SU-DHL-6 (cell line): Measurements from ENCODE around the gene ARHGAP30.

ENCODE experiments used
- EZH2phosphoT487 ChIP-seq: fragments of 200-600 bp; sonication (generic), shearing (Covaris generic); conservative IDR thresholded peaks from 2 replicates; pipeline ENCODE4 v1.6.1; 2018; ENCODE audit warnings: mild to moderate bottlenecking, antibody characterized with exemption, low read length, moderate library complexity, mixed read lengths
- TF ChIP-seq, protein P1 (sequence below): fragments of 200-600 bp; sonication (generic); IDR thresholded peaks from one replicate; pipeline ENCODE4 v1.5.1; 2017; ENCODE audit warnings: antibody characterized with exemption, mild to moderate bottlenecking, low read length, moderate library complexity; ENCODE audit not compliant: insufficient read depth, poor library complexity, severe bottlenecking

GRCh38 chr1:161048949-161049722 is 20.6 kb downstream of the ARHGAP30 start:
- TF ChIP-seq, protein P1, sequence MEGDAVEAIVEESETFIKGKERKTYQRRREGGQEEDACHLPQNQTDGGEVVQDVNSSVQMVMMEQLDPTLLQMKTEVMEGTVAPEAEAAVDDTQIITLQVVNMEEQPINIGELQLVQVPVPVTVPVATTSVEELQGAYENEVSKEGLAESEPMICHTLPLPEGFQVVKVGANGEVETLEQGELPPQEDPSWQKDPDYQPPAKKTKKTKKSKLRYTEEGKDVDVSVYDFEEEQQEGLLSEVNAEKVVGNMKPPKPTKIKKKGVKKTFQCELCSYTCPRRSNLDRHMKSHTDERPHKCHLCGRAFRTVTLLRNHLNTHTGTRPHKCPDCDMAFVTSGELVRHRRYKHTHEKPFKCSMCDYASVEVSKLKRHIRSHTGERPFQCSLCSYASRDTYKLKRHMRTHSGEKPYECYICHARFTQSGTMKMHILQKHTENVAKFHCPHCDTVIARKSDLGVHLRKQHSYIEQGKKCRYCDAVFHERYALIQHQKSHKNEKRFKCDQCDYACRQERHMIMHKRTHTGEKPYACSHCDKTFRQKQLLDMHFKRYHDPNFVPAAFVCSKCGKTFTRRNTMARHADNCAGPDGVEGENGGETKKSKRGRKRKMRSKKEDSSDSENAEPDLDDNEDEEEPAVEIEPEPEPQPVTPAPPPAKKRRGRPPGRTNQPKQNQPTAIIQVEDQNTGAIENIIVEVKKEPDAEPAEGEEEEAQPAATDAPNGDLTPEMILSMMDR = no peak
- no peak for TF ChIP-seq EZH2phosphoT487
